Measurements from ENCODE around the gene ESYT1.
A peak's percentile ranks its signal among the peaks of the same experiment; 100 is the strongest.
"Not testable (repeated sequence)": the region's sequence is repeated elsewhere in the genome, so short reads cannot be mapped to it uniquely, and the experiment has no call there.

ESYT1 gene

GRCh38 chr12:56129942-56130495 lies 2.0 kb downstream of the ESYT1 start:
- DNase-seq: no peak

GRCh38 chr12:56130876-56131275 lies 2.8 kb downstream of the ESYT1 start:
- DNase-seq: no peak

- DNase-seq: no peak
Measured at GRCh38 chr12:56134897-56135296, 6.8 kb downstream of the ESYT1 start.

- no peak for DNase-seq
Measured at GRCh38 chr12:56137853-56138571, 9.9 kb downstream of the ESYT1 start.

GRCh38 chr12:56141946-56142784 lies 14.1 kb downstream of the ESYT1 start:
- DNase-seq: no peak

GRCh38 chr12:56143217-56143616 lies 15.2 kb downstream of the ESYT1 start:
- no peak for DNase-seq

- no peak for DNase-seq
Measured at GRCh38 chr12:56143870-56144269, 15.8 kb downstream of the ESYT1 start.

- no peak for DNase-seq
Measured at GRCh38 chr12:56145217-56145616, 17.1 kb downstream of the ESYT1 start.

- no peak for DNase-seq
Measured at GRCh38 chr12:56146492-56147460, 18.7 kb downstream of the ESYT1 start.

- DNase-seq: no peak
Measured at GRCh38 chr12:56150563-56150962, 22.5 kb downstream of the ESYT1 start.

- peak; percentile 54 for DNase-seq
Measured at GRCh38 chr12:56151672-56152131, 23.6 kb downstream of the ESYT1 start.

- DNase-seq: peak; percentile 96
Measured at GRCh38 chr12:56152132-56152755, 24.2 kb downstream of the ESYT1 start, which contains the start of gene MYL6B. Gene MYL6B (plus strand): TSS chr12:56152587. CDS start chr12:56153919, 1,332 bp downstream.

GRCh38 chr12:56152756-56153677 lies 24.9 kb downstream of the ESYT1 start:
- DNase-seq: no peak

GRCh38 chr12:56153678-56154065 lies 25.6 kb downstream of the ESYT1 start:
- no peak for DNase-seq

GRCh38 chr12:56154246-56154771 lies 26.2 kb downstream of the ESYT1 start:
- DNase-seq: peak; percentile 46

GRCh38 chr12:56154818-56155217 lies 26.8 kb downstream of the ESYT1 start:
- no peak for DNase-seq

- no peak for DNase-seq
Measured at GRCh38 chr12:56155256-56155845, 27.3 kb downstream of the ESYT1 start.

GRCh38 chr12:56156464-56157200 lies 28.6 kb downstream of the ESYT1 start:
- not testable (repeated sequence) for DNase-seq

All from femur (tissue), 1 donor.